Stomach smooth muscle (tissue), 2 donors: ENCODE data around the gene ACAN.

ENCODE experiments used
- H3K27ac ChIP-seq: one replicate; pipeline ENCODE4 v1.7.0; 2013; ENCODE audit warnings: mild to moderate bottlenecking, low read length, inconsistent platforms
- H3K27me3 ChIP-seq, 2 donors: one replicate each; pipeline ENCODE4 v1.7.0; 2013; ENCODE audit warnings: low read length in 2 of 2; ENCODE audit not compliant: insufficient read depth in 2 of 2, control insufficient read depth in 1 of 2
- H3K36me3 ChIP-seq, 2 donors: one replicate each; pipeline ENCODE4 v1.7.0; 2013; ENCODE audit warnings: low read length in 2 of 2; ENCODE audit not compliant: control insufficient read depth in 2 of 2, insufficient read depth in 2 of 2
- H3K4me1 ChIP-seq: one replicate; pipeline ENCODE4 v1.7.0; 2013; ENCODE audit warnings: low read length; ENCODE audit not compliant: control insufficient read depth, insufficient read depth
- H3K4me3 ChIP-seq, 2 donors: one replicate each; pipeline ENCODE4 v1.7.0; 2013; ENCODE audit warnings: low read length in 2 of 2
- H3K9ac ChIP-seq, 2 donors: one replicate each; pipeline ENCODE4 v1.7.0; 2013; ENCODE audit warnings: low read length in 2 of 2, mild to moderate bottlenecking in 1 of 2
- H3K9me3 ChIP-seq, 2 donors: one replicate each; pipeline ENCODE4 v1.7.0; 2013; ENCODE audit warnings: low read length in 2 of 2; ENCODE audit not compliant: control insufficient read depth in 2 of 2
- donor health status: healthy.
- donor health status: Pancreatic carcinoma.

The ACAN gene

DNA sequence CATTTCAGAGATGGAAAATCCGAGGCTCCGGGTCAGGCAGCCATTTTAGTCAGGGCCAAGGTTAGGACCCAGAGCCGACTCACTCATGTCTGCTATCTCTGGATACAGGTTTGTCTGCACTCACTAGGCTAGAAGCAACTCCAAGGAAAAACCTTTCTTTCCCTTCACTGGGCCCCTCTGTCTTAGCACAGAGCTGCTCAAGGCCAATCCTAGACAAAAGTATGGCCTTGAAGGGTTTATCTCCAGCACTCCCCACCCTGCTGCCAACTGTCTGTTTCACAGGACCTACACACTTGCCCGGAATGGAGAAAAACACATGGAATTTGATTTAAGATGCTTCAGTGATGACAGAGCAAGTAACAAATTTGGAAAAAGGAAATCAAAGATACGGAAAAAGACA, 25.6 kb downstream of the ACAN start:
- no peak overlapping the region for H3K27ac ChIP-seq

DNA sequence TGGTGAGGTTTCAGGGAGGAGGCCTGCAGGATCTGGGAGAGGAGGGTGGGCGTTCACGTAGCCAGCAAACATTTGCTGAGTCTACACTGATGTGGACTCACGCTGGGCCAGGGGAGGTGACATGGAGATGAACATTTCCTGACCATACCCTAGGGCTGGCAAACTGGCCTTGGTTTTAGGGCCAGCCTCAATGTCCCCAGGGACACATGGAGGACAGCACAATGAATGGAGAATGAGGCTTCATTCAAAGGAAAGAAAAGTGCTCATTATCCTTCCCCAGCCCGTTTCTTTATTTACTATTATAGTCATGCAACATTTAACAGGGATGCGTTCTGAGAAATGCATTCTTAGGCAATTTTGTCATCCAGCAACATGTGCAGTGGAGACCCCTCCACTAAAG, 26.8 kb downstream of the ACAN start:
- Histone ChIP-seq H3K27ac (no peak overlapping the region), H3K27me3 (peaks cover 0 to 2% of the 10 kb centered on the region in 2 donors), H3K4me3 (no peak overlapping the region), H3K9ac (no peak overlapping the region), H3K4me1 (no peaks in the 10 kb centered on the region), H3K9me3 (no peaks in the 10 kb centered on the region), H3K36me3 (no peaks in the 10 kb centered on the region)

More for the DNA sequence above, 25.6 kb downstream of the ACAN start:
- Histone ChIP-seq H3K4me1 (no peaks in the 10 kb centered on the region), H3K36me3 (no peaks in the 10 kb centered on the region), H3K27me3 (peaks cover 0 to 2% of the 10 kb centered on the region in 2 donors), H3K4me3 (no peak overlapping the region), H3K9me3 (no peaks in the 10 kb centered on the region), H3K9ac (no peak overlapping the region)

DNA sequence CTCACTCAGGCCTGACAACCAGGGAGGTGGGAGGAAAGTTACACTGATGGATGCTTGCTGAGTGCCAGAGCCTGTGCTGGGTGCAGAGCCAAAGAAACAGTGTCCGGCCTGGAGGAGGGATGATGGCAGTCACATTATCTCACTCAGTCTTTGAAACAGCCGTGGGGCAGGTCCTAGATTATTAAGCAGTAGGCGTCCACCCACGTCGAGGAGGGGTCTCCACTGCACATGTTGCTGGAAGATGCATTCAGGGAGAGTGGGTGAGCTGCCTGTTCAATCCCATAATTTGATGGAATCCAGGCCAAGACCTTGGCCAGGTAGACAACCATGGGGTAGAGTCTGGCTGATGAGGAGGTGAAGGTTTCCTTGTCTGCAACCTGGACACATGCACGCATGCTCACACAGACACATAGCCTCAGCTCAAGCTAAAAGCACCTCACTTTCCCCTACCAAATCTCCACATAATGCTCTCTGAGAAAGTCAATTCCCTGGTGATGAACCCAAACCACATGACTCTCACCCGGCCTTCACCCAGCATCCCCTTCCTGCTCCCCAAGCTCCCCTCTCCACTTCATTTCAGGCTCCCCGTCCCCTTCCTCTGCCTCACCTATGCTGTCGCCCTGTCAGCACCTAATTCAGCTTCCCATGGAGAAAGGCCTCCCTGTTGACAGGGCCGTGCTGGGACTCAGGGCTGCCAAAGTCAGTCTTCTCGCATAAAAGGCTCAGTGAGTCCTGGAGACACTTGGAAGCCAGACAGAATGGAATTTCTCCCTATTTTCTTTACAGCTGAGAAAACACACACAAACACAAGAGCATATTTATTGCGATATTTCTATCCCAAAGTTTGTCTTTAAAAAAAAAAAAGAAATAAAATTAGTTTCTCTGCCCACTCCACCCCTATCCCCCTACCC, 29.8 kb downstream of the ACAN start:
- Histone ChIP-seq H3K27ac (no peak overlapping the region), H3K4me3 (no peak overlapping the region), H3K4me1 (no peaks in the 10 kb centered on the region), H3K36me3 (no peaks in the 10 kb centered on the region), H3K9me3 (no peaks in the 10 kb centered on the region), H3K27me3 (no peaks in the 10 kb centered on the region), H3K9ac (no peak overlapping the region)

DNA sequence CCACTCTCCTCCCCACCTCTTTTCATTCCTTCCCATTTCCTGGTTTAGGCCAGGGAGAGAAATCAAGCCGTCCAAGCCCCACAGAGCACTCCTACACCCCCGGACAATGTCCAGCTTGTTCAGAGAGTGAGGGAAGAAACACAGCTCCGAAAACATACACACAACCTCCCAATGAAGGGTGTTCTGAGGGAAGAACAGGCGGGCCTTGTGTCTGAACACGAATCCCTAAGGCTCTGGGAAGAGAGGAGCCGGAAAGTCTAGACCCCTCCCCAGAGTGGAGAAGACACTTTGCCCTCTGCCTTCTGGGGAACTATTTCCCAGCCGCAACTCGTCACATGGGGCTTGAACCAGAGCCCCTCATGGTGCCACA, 30.5 kb downstream of the ACAN start:
- Histone ChIP-seq H3K36me3 (no peaks in the 10 kb centered on the region), H3K4me1 (no peaks in the 10 kb centered on the region), H3K9me3 (no peaks in the 10 kb centered on the region), H3K27me3 (no peaks in the 10 kb centered on the region), H3K27ac (no peak overlapping the region), H3K9ac (no peak overlapping the region), H3K4me3 (no peak overlapping the region)

DNA sequence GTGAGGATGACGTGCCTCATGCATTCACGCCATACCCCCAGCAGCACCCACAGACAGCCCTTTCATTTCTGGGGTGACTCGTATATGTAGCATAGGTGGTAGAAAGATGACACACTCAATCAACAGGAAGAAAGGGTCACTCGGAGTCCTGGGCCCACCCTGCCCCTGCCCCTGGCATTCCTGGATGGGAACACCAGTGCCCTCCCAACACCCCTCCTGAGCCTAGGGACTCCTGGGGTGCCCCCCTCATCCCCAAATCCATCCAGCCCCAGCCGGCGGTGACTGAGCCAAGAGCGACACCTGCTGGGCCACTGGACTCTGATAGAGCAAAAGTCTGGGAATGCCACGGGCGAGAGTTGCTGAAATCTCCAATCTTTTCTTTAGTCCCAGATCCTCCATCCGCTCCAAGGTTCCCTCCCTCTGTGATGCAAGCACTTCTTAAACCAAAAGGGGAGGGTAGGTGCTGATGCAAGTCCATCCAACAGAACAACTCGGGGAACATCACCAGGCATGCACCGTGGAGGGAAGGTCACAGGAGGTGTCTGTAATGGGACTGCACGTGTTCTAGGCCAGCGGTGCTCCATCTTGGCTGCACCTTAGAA, 31.1 kb downstream of the ACAN start:
- Histone ChIP-seq H3K9ac (no peak overlapping the region), H3K27ac (no peak overlapping the region)

DNA sequence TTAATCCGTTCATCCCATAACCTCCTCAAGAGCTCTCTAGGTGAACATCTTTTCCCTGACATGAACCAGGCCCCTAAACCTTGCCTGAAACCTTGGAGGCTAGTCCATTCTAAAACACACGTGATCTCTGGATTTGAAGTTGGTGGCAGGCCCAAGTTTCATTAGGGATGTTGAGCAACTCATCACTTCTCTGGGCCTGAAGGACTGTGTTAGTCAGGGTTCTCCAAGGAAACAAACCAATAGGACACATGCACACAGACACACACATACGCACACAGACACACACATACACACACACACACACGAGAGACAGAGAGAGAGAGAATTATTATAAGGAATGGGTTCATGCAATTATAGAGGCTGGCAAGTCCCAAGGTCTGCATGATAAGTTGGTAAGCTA, 31.9 kb downstream of the ACAN start:
- peaks cover 2% of the 10 kb centered on the region in 2 donors for H3K27me3 ChIP-seq
- H3K9ac ChIP-seq: no peak overlapping the region
- no peak overlapping the region for H3K4me3 ChIP-seq

More for the DNA sequence above, 31.1 kb downstream of the ACAN start:
- Histone ChIP-seq H3K27me3 (peaks cover 0 to 2% of the 10 kb centered on the region in 2 donors), H3K4me1 (no peaks in the 10 kb centered on the region), H3K9me3 (no peaks in the 10 kb centered on the region), H3K4me3 (no peak overlapping the region), H3K36me3 (no peaks in the 10 kb centered on the region)

DNA sequence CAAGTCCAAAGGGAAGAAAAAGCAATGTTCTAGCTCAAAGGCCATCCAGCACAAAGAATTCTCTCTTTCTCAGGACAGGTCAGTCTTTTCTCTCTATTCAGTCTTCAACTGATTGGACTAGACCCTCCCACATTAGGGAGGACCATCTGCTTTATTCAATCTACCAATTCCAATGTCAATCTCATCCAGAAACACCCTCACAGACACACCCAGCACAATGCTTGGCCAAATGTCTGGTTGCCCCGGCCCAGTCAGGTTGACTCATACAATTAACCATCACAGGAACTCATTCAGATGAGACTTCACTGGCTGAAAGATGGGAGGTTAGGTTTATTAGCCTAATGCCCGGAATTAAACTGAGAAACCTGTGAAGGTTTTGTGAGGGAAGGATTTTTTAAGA, 32.4 kb downstream of the ACAN start:
- Histone ChIP-seq H3K9ac (no peak overlapping the region), H3K9me3 (no peaks in the 10 kb centered on the region), H3K4me3 (no peak overlapping the region), H3K36me3 (no peaks in the 10 kb centered on the region), H3K27me3 (peaks cover 2% of the 10 kb centered on the region in 2 donors), H3K4me1 (no peaks in the 10 kb centered on the region), H3K27ac (no peak overlapping the region)

More for the DNA sequence above, 31.9 kb downstream of the ACAN start:
- no peaks in the 10 kb centered on the region for H3K36me3 ChIP-seq
- H3K4me1 ChIP-seq: no peaks in the 10 kb centered on the region
- H3K9me3 ChIP-seq: no peaks in the 10 kb centered on the region
- no peak overlapping the region for H3K27ac ChIP-seq

DNA sequence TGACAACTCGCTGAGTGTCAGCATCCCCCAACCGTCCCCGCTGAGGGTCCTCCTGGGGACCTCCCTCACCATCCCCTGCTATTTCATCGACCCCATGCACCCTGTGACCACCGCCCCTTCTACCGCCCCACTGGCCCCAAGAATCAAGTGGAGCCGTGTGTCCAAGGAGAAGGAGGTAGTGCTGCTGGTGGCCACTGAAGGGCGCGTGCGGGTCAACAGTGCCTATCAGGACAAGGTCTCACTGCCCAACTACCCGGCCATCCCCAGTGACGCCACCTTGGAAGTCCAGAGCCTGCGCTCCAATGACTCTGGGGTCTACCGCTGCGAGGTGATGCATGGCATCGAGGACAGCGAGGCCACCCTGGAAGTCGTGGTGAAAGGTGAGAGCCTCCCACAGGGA, 35.4 kb downstream of the ACAN start:
- Histone ChIP-seq H3K4me1 (no peaks in the 10 kb centered on the region), H3K27me3 (peaks cover 2% of the 10 kb centered on the region in 2 donors), H3K4me3 (no peak overlapping the region), H3K9ac (no peak overlapping the region), H3K9me3 (no peaks in the 10 kb centered on the region), H3K27ac (no peak overlapping the region), H3K36me3 (no peaks in the 10 kb centered on the region)

DNA sequence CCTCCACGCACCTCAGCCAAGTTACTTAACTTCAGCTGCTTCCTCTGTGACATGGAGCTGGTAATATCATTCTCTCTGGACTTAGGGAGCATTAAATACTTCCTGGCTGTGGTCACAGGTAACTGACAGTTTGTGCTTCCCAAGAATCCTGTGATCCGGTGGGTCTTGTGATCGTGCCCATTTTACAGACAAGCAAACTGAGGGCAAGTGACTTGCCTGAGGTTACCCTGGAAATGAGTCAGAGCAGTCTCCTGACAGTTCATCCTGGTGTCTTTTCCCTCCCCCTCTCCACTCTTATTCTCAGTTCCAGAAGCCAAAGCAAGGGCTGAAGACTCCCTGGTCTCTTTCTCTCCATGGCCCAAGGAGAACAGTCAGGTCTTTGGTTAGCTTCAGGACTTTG, 35.9 kb downstream of the ACAN start:
- Histone ChIP-seq H3K4me3 (no peak overlapping the region), H3K9ac (no peak overlapping the region), H3K27ac (no peak overlapping the region), H3K9me3 (no peaks in the 10 kb centered on the region), H3K27me3 (peaks cover 2% of the 10 kb centered on the region in 2 donors), H3K4me1 (no peaks in the 10 kb centered on the region), H3K36me3 (no peaks in the 10 kb centered on the region)

DNA sequence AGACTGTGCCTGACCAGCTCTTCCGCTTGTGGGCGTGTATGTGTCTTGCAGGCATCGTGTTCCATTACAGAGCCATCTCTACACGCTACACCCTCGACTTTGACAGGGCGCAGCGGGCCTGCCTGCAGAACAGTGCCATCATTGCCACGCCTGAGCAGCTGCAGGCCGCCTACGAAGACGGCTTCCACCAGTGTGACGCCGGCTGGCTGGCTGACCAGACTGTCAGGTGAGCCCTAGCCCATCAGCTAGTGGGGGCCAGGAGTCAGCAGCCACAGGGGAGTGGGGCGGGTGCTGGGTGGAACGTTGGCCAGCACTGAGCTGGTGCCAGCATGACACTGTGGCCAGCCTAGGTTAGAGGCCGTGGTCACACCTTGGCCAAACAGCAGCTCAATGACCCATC, 36.7 kb downstream of the ACAN start:
- H3K4me3 ChIP-seq: no peak overlapping the region
- H3K36me3 ChIP-seq: no peaks in the 10 kb centered on the region
- H3K27ac ChIP-seq: no peak overlapping the region
- H3K9me3 ChIP-seq: no peaks in the 10 kb centered on the region
- H3K9ac ChIP-seq: no peak overlapping the region
- no peaks in the 10 kb centered on the region for H3K4me1 ChIP-seq
- peaks cover 2% of the 10 kb centered on the region in 2 donors for H3K27me3 ChIP-seq

DNA sequence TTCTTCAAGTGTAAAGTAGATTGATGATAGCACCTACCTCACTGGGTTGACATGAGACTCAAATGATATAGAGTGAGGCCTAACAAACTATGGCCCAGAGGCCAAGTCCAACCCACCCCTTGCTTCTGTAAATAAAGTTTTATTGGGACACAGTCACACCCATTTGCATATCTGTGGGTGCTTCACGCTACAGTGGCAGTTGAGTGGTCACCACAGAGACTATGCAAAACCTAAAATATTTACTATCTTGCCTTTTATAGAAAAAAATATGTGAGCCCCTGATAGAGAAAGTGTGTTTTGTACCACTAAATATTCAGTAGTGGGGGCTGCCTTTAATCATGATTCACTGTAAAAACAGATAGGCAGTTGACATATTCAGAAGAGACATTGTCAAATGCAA, 38.0 kb downstream of the ACAN start:
- no peak overlapping the region for H3K27ac ChIP-seq
- H3K9me3 ChIP-seq: no peaks in the 10 kb centered on the region
- H3K4me1 ChIP-seq: no peaks in the 10 kb centered on the region
- peaks cover 2 to 4% of the 10 kb centered on the region in 2 donors for H3K27me3 ChIP-seq
- H3K4me3 ChIP-seq: no peak overlapping the region
- H3K36me3 ChIP-seq: no peaks in the 10 kb centered on the region
- no peak overlapping the region for H3K9ac ChIP-seq
